ENCODE data around the gene PTCD3.
A peak's percentile ranks its signal among the peaks of the same experiment; 100 is the strongest.

Gene PTCD3

GRCh38 chr2:86105969-86106945 lies at the start of gene PTCD3:
PTCD3 (plus strand) TSS chr2:86106235; CDS start chr2:86106248, 13 bp downstream.
- DNase-seq: peak; percentile 91 to 92

DNA sequence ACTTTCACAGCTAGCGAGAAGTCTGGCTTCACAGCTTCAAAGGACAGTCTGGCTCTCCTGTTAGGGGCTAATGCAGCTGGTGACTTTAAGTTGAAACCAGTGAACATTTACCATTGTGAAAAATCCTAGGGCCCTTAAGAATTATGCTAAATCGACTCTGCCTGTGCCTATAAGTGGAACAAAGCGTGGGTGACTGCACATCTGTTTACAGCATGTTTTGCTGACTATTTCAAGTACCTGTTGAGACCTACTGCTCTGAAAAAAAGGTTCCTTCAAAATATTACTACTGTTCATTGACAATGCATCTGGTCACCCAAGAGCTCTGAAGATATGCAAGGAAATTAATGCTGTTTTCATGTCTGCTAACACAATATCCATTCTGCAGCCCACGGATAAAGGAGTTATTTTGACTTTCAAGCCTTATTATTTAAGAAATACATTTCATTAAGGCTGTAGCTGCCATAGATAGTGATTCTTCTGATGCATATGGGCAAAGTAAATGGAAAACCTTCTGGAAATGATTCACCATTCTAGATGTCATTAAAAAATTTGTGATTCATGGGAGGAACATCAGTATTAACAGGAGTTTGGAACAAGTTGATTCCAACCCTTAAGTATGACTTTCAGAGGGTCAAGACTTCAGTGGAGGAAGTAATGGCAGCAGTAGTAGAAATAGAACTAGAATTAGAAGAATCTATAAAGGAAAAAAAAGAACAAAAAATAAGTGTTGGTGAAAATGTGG lies 49.3 kb upstream of the PTCD3 start:
- DNase-seq: no peak

DNA sequence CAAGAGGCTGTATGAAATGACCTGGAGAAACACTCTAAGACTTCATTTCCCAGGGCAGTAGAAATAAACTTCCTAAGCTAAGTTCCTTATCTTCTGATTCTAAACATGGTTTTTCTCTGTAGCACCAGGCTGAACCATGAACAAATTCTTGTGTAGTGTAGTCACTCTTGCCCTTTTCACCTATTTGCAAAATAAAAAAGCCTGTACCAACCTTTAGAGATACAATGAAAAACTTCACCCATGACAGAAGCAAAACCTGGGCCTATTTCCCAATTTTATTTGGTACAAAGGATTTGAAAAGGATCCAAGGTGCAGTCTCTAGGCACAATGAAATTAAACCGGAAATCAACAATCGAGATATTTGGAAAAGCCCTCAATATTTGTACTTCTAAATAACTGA lies 44.0 kb upstream of the PTCD3 start:
- DNase-seq: no peak

DNA sequence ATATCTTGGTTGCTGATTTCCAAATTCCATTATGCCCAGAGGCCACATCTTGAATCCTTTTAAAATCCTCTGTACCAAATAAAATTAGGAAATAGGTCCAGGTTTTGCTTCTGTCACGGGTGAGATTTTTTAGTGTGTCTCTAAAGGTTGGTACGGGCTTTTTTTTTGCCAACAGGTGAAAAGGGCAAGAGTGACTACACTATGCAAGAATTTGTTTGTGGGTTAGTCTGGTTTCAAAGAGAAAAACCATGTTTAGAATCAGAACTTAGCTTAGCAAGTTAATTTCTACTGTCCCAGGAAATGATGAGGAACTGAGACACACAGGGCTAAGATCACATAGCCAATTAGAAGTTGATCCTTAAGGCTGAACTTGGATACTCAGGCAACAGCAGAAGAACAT lies 42.0 kb upstream of the PTCD3 start:
- no peak for DNase-seq

DNA sequence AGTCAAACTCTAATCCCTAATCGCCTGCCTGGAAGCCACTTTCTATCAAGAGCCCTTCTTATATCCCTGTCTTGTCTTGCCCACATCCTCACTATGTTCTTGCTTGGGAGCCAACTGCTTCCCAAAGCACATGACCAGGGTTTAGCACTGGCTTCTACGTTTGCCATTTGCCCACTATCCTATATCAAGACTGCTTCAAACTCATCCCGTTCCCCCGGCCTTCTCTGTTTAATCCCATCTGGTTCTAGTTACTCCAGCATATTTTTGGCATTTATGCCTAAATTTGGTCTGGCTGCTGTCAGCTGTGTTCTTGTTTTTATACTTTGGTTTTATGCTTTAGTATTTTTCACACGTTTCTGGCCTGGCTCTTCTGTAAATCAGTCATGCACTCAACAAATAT lies 40.5 kb upstream of the PTCD3 start:
- no peak for DNase-seq

- no peak for DNase-seq
These were observed 39.9 kb upstream of the PTCD3 start for GRCh38 chr2:86066007-86066578.

GRCh38 chr2:86066915-86067314 lies 39.1 kb upstream of the PTCD3 start:
- DNase-seq: no peak

DNA sequence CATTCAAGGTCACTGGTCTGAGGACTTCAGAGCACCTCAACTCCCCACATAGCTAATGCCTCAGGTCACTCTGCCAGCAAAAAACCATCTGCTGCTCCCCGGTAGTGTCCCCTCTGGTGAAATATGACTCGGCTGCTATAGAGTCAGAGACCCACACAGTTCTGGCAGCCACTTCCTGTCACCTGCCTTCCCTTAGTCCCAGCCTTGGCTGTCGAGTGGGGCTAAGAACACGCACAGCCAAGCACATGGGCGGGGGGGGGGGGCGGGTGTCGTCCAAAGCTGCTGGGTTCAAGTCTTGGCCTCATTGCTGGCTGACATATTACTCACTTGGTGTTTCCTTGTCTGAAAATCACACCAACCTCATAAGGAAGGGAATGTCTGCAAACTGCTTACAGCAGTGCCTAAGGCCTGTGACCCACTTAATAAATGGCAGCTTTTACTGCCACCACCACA lies 37.9 kb upstream of the PTCD3 start:
- DNase-seq: no peak

- no peak for DNase-seq
These were observed 37.4 kb upstream of the PTCD3 start for GRCh38 chr2:86068648-86069047.

DNA sequence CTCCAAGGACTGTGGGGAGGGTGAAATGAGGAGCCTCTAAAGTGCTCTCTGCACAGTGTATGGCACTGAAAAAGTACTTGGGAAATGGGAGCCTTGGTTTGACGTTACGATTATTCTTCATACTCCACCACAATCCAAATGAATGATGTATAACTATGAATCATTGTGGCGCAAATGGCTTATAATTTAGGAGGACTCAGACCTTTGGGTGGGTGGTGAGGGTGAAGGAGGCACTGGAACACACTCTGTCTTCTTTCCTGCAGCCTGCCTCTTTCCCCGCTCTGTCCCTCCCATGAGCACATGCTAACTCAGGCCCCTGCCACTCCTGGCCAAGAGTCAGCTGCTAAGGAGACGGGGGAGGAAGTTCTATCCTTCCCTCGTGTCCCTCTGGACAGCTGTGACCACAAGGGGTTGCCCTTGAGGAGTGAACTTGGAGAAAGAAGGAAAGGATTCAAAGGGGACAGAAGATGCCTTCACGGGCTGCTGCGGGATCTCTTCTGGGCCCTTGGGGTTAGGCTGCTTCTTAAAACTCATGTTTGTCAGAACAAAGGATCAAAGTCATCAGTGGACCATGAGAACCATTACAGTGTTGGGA lies 36.8 kb upstream of the PTCD3 start:
- no peak for DNase-seq

- no peak for DNase-seq
These were observed 36.2 kb upstream of the PTCD3 start for GRCh38 chr2:86069783-86070339.

DNA sequence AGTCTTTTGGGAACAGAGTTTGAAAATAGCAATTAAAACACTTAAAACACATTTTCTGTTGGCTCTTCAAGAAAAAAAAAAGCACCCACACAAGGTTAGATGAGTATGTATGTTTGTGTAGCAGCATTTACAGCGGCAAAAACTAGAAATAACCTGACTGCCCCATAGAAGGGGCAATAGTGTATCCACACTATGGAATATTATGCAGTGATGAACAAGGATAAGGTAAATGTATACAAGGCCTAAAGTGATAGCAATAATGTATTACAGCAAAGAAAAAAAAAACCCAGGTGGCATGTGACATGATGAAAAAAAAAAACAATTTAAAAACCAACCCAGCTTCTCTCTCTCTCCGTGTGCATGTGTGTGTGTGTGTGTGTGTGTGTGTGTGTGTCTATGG lies 35.2 kb upstream of the PTCD3 start:
- no peak for DNase-seq

GRCh38 chr2:86072271-86072858 lies 33.7 kb upstream of the PTCD3 start:
- peak; percentile 15 to 70 for DNase-seq

DNA sequence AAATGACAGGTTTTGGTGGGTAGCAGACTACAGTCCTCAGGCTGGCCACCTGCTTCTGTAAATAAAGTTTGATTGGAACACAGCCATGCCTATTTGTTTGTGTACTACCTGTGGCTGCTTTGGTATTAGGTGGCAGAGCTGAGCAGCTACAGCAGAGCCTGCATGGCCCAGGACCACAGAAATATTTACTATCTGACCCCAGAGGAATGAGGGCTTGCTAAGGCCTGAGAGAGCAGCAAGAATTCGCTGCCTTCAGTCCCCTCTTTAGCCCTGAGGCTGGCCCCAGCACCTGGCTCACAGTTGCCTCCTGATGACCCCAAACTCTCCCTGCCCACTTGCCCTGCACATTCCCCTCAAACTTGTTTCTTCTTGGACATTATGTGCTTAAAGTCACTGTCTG lies 32.8 kb upstream of the PTCD3 start:
- DNase-seq: no peak

DNA sequence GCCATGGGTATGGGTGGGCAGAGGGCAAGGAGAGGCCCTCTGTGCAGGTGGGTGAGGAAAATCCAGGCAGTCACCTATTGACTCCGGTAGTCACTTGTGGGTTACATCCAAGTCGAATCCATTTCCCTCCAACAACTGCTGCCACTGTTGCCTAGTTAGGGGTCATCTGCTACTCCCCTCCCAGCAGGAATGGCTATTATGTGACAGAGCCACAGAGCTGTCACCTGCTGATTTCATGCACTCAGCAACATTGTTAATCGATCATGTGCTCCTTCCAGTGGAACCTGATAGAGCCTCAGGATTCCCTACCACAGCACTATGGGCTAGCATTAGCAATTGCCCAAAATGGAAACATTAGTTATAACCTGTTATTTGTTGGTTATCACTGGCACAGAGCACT lies 31.8 kb upstream of the PTCD3 start:
- no peak for DNase-seq

DNA sequence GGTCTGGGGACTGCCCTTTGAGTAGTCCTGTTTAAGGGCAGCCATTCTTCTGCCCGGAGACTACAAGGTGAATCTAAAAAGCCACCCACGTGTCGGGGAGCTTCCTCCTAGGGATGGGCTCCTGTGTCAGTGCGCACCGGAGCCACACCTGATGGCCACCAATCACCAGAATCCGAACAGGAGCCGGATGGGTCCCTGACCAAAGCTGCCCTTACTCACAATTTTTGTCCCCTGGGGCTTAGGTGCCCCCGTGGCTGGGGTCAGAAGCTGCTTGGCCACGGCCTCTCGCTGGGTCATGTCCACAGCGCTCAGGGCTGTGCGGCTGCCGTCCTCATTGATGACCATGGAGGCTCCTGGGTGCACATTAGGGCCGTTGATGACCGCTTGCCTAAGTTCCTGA lies 31.2 kb upstream of the PTCD3 start:
- DNase-seq: no peak

DNA sequence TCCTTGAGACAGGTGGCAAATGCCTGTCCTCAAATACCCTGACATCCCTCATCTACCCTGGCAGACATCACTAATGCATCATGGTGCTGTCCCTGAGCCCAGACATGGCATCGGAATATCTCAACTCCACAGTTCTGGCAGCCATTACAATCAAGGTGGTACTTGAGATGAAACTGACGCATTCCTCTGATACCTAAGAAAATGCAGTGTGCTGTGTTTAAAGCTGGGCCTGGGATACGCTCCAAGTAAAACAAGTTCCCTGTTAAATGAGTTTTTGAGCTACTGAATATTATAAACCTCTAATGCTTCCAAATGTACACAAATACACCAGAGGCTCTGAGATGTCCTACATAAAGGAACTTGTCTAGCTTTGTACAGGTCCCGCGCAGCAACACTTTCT lies 30.1 kb upstream of the PTCD3 start:
- DNase-seq: no peak

DNA sequence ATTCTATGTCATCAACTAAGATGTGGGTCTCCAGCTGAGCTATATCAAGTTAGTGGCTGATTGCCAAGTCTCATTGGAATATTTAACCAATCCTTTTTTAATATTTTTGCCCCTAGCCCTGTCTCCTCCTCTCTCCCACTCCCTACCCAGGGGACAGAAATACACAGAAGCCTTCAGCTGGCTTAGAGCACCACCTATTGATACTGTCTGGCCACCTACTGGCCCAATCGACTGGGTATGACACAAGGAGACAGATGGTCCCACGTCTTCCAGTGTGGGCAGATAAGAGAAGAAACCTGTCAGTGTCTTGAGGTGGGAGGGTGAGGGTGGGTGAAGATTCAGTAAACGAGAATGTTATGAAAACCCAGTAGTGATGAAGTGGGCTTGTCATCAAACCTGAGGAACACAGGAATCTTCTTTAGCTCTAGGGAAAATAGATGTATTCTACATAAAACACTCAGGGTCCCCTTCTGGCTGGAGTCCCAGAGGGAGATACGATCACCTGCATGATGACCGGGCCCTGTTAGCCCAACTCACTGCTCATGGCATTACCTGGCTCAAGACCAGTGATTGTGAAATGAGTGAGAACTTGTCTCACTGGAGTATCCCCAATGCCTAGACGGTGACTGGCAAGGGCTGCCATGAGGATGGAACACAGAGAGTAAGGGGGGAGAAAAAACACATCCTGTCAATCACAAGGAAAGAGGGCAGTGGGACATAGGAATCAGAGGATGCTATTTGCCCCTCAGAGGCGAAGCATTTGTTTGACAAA lies 27.1 kb upstream of the PTCD3 start:
- DNase-seq: peak; percentile 34 to 43

DNA sequence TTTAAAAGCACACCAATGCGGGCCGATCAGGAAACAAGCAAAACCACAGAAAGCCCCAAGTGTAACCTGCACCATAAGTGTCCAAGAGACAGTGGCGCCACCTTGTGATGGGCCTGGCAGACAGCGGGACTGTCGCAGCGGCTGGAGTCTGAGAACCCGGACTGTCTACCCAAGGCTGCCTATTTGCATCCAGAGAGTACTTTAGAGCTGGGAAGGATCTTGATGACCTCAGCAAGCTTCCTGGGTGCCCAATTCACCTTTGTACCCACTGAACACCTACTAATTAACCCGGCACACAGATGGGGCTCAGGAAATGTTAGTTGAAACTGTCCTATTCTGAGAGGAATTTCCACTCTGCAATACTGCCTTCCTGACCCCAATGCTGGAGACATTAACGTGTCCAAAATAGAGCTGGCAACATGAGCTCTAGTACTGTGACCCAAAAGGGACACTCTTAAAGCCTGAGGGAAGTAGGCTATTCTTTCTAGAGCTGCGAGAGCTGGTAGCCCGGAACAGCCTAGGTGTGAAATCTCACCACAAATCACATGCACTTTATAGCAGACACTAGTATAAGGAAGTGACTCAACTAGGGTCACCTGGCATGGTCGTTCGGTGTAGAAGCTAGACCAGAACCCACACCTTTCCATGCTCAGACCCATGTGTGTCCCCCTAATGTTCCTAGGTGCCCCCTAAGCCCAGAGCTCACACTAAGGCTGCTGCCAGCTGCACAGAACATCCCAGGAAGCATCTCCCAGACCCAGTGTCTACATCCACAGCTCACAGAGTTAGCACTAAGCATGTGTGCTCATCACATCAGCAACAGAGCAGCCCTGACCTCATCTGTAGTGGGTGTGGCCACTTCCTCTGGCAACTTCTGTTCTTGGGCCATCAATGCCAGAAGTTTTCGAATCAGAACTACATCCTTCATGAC lies 25.8 kb upstream of the PTCD3 start:
- DNase-seq: peak in 1 of 2 experiments; percentile 66

GRCh38 chr2:86081724-86082123 lies 24.3 kb upstream of the PTCD3 start:
- DNase-seq: no peak
